Measurements from ENCODE around the gene SDK1. TPM values are rescaled to one million over a fixed set of nuclear protein-coding genes. Genes with fewer than 3 reads are reported as not detected.

Gene SDK1
- total RNA-seq, 1 donor from 2014 or later = 0.26 TPM

DNA sequence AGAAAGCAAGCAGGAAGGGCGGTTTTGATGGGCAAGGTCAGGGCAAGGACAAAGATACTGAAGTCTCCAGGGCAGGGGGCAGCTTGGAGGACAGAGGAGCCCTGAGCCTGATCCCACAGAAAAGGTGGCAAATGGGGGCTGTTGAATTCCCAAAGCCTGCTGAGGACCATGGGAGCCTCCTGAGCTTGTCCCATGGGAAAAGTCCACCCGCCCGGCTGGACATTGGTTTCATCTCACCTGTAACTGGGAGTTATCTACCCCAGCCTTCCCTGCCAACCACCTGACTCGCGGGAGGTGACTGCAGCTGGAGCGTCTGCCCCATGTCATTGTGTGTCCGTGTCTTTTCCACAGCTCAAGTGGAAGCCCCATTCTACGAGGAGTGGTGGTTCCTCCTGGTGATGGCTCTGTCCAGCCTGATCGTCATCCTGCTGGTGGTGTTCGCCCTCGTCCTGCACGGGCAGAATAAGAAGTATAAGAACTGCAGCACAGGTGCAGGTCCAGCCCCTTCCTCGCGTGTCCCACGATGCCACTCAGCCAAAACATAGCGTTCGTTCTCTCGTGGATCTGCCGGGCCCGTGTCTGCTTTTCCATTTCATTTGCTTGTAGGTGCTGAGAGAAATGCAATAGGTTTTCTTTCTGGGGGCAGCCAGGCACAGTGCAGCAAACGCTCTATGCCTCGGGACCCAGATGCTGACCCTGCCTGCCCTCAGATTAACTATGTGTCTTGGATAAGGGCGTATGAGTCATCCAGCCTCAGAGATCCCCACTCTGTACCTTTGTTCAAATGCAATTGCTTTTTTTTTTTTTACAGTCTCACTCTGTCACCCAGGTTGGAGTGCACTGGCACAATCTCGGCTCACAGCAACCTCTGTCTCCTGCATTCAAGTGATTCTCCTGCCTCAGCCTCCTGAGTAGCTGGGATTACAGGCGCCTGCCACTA, 936.5 kb downstream of the SDK1 start:
- TF ChIP-seq, protein P1, sequence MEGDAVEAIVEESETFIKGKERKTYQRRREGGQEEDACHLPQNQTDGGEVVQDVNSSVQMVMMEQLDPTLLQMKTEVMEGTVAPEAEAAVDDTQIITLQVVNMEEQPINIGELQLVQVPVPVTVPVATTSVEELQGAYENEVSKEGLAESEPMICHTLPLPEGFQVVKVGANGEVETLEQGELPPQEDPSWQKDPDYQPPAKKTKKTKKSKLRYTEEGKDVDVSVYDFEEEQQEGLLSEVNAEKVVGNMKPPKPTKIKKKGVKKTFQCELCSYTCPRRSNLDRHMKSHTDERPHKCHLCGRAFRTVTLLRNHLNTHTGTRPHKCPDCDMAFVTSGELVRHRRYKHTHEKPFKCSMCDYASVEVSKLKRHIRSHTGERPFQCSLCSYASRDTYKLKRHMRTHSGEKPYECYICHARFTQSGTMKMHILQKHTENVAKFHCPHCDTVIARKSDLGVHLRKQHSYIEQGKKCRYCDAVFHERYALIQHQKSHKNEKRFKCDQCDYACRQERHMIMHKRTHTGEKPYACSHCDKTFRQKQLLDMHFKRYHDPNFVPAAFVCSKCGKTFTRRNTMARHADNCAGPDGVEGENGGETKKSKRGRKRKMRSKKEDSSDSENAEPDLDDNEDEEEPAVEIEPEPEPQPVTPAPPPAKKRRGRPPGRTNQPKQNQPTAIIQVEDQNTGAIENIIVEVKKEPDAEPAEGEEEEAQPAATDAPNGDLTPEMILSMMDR (IDR thresholded peaks at IDR 0.05; ENCODE audit: insufficient read depth, low read length, severe bottlenecking) = no peak
- Histone ChIP-seq H3K4me3 (ENCODE audit: low read depth, low read length) (no peak overlapping the region), H3K36me3 (ENCODE audit: control insufficient read depth, insufficient read depth, low read length) (no peaks in the 10 kb centered on the region), H3K27me3 (ENCODE audit: control insufficient read depth, insufficient read depth, low read length) (no peaks in the 10 kb centered on the region)
- FAIRE-seq = no peak
- DNase-seq (ENCODE audit: low read depth) = no peak

DNA sequence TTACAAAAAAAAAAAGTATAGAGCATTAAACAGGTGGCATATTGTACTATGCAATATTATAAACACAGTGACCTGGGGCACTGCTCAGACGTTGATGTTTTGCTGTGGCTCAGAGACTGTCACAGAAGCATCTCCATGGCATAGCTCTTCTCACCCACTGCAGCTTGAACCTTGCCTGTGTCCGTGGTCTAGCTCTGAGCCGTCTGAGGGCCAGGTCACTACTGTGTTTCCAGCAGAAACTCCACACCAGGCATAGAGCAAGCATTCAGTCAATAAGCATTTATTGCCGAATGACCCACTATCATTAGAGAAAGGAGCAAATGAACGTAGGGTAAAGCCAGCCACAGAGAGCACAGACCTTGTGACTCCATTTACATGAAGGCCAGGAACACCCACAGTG, 937.8 kb downstream of the SDK1 start:
- H3K36me3 ChIP-seq (ENCODE audit: control insufficient read depth, insufficient read depth, low read length) = no peaks in the 10 kb centered on the region
- FAIRE-seq (no peak), DNase-seq (ENCODE audit: low read depth) (no peak)
- no peak overlapping the region for H3K4me3 ChIP-seq (ENCODE audit: low read depth, low read length)
- TF ChIP-seq, protein P1 (IDR thresholded peaks at IDR 0.05; ENCODE audit: insufficient read depth, low read length, severe bottlenecking) = no peak
- no peaks in the 10 kb centered on the region for H3K27me3 ChIP-seq (ENCODE audit: control insufficient read depth, insufficient read depth, low read length)

DNA sequence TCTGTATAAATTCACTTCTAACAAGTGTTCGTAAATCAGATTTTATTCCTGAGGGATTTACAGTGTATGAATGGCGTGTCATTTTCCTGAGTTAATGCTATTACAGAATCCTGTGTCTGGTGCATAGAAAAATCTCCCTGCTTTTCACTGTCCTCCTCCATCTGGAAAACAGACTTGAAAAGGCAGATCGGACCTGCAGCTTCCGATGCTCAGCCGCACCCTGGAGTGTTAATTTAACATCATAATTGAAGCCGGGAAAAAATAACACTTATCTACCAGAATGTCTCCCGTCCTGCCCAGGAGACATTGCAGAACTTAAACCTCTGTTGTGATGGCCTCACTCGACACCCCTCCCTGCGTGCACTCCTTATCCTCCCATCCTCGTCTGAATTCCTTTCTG, 939.0 kb downstream of the SDK1 start:
- no peak overlapping the region for H3K4me3 ChIP-seq (ENCODE audit: low read depth, low read length)
- DNase-seq (ENCODE audit: low read depth) = no peak
- no peak for FAIRE-seq
- no peaks in the 10 kb centered on the region for H3K36me3 ChIP-seq (ENCODE audit: control insufficient read depth, insufficient read depth, low read length)
- TF ChIP-seq, protein P1 (IDR thresholded peaks at IDR 0.05; ENCODE audit: insufficient read depth, low read length, severe bottlenecking) = no peak
- no peaks in the 10 kb centered on the region for H3K27me3 ChIP-seq (ENCODE audit: control insufficient read depth, insufficient read depth, low read length)

DNA sequence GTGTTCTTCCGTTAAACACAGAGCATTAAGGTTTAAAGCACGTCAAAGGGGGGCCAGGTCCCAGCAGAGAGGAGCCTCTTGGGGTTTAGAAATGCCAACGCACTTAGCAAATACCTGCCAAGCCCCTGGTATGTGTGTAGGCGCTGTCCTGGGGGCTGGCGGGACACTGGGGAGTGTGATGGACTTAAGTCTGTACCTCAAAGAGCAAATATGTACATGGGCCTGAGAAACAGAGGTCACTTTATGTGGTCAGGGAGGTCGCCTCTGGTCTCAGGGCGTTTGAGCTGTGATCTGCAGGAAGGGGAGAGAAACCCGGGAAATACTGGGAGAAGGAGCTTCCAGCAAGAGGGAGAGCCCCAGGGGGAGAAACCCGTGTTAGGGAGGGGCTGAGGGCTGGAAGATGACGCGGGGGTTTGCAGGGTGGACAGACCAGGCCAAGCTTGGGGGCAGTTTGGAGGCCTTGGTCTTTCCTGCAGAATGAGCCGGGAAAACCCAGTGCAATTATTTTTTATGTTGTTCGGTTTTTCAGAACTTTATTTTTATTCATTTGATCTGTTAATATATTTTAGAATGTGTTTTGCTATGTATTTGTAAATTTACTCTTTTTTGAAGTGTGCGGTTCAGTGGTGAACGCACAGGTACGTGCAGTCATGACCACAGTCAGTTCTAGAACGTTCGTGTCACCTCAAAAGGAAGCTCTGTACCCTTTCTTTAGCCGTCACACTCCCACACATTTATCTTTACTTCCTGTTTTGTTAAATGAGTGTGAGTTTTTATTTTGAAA, 939.7 kb downstream of the SDK1 start:
- Histone ChIP-seq H3K4me3 (ENCODE audit: low read depth, low read length) (no peak overlapping the region), H3K36me3 (ENCODE audit: control insufficient read depth, insufficient read depth, low read length) (no peaks in the 10 kb centered on the region), H3K27me3 (ENCODE audit: control insufficient read depth, insufficient read depth, low read length) (no peaks in the 10 kb centered on the region)
- FAIRE-seq = no peak
- DNase-seq (ENCODE audit: low read depth) = no peak
- TF ChIP-seq, protein P1 (IDR thresholded peaks at IDR 0.05; ENCODE audit: insufficient read depth, low read length, severe bottlenecking) = no peak

DNA sequence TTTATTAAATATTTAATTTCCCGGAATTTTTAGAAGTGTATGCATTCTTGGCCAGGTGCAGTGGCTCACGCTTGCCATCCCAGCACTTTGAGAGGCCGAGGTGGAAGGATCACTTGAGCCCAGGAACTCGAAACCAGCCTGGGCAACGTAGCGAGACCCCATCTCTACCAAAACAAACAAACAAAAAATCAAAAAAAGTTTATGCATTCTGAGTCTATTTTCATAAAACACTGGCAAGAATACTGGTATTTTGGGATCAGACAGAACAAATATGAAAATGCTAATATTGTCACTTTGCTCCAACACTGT, 940.2 kb downstream of the SDK1 start:
- TF ChIP-seq, protein P1 (IDR thresholded peaks at IDR 0.05; ENCODE audit: insufficient read depth, low read length, severe bottlenecking) = no peak
- DNase-seq (ENCODE audit: low read depth) (no peak), FAIRE-seq (no peak)
- no peaks in the 10 kb centered on the region for H3K36me3 ChIP-seq (ENCODE audit: control insufficient read depth, insufficient read depth, low read length)
- no peak overlapping the region for H3K4me3 ChIP-seq (ENCODE audit: low read depth, low read length)
- no peaks in the 10 kb centered on the region for H3K27me3 ChIP-seq (ENCODE audit: control insufficient read depth, insufficient read depth, low read length)
